Stimulated activated CD4-positive, alpha-beta T cell treated with anti-CD3 and anti-CD28 coated beads, TNF-alpha, amount 100 ng/mL, for 48 hours (primary cell): ENCODE data around the gene TMEM52.

Source experiments
- DNase-seq, 3 donors: peaks; one replicate each; pipeline ENCODE4 v3.0.0-alpha.2; 2020; ENCODE audit warnings: low read depth in 3 of 3

Gene TMEM52

GRCh38 chr1:1914971-1915692, 3.9 kb downstream of the TMEM52 start, which contains the start of gene CALML6:
CALML6 (plus strand) TSS chr1:1915260; CDS start chr1:1915281, 21 bp downstream.
- DNase-seq, result no peak

DNA sequence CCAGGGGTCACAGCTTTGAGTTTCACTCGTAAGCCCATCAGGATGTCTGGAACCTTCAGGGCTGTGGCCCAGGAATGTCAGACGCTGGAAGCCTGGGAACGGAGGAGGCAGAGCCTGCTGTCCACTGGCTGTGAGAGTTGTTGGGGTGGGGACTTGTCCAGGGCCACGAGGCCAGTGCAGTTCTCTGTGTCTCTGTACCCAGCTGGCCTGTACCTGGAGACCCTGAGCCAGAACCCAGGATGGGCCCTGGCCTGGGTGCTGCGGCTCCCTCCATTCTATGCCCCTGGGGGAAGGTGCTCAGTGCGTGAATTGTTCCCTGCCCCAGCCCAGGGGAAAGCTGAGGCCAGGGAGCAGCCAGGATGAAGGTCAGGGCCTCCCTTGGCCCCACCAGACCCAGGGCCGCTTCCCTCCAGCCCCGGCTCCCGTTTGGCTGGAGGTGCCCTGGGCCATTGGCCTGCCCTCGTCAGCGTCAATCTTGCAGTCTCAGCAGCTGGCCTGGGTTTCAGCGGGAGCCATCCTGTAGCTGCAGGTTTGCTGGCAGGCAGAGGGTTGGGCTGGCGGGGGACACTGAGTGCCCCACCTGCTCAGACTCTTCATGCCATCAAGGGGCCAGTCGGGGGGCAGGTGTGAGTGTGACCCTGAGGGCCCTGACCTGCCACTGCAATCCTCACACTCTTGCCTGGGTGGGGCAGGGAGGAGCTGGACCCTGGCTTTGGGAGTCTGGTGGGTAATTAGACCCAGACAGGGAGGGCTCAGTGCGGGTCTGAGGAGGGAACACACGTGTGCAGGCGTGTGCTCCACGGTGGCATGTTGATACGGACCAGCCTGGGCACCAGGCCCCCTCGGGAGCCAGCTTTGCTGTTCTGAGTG, 4.7 kb downstream of the TMEM52 start:
- no peak for DNase-seq

DNA sequence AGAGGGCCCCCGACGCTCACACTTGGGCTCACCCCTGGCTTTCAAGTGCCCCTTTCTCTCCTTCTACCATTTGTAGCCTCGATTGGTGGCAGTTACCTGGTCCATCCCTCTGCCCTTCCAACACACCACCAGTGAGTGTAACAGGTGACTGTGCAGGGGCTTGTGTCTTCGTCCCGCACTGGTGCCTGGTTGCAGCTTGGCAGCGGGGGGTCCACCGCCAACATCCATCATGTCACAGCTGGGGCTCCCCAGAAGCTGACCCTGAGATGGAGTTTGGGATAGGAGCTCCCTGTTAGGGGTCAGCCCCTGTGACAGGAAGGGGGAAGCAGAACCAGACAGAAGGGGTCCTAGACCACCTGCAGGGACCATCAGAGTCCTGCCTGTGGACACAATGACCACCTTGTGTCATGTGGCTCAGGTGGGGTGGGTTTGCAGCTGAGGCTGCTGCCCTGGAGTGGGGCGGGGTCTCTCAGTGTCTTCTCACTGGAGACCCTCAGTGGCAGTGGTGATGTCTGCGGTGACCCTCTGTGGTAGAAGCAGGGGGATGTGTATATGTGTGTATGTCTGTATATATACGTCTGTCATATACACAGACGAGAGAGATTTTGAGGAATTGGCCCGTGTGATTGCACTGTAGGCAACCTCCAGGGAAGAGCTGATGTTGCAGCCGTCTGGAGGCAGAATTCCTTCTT, 7.6 kb downstream of the TMEM52 start:
- DNase-seq, result no peak

- DNase-seq, result no peak
These were observed 8.3 kb downstream of the TMEM52 start for GRCh38 chr1:1910651-1911331.

DNA sequence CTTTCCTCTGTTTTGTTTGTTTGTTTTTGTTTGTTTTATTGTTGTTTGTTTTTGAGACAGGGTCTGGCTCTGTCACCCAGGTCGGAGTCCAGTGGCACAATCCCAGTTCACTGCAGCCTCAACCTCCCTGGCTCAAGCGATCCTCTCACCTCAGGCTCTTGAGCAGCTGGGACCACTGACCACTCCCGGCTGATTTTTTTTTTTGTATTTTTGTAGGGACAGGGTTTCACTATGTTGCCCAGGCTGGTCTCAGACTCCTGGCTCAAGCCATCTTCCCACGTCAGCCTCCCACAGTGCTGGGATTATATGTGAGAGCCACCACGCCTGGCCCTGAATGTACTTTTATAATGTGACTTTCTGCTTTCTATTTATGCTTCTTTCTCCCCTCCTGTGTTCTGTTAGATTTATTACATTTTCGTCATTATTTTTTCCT, 9.0 kb downstream of the TMEM52 start:
- DNase-seq, result no peak

DNA sequence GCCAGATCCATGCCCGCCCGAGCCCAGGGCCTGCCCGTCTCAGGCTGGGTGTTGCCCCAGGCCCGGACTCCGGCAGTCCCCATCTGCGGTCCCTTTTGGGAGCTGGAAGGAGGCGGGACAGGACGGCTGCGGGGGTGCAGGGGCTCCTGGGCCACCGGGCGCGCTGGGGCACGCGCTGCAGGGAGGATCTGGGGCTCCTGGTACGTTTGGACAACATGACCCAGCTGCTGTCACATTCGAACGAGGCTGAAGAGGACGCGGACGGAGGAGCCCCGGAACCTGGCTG, 10.6 kb downstream of the TMEM52 start:
- DNase-seq, result no peak

DNA sequence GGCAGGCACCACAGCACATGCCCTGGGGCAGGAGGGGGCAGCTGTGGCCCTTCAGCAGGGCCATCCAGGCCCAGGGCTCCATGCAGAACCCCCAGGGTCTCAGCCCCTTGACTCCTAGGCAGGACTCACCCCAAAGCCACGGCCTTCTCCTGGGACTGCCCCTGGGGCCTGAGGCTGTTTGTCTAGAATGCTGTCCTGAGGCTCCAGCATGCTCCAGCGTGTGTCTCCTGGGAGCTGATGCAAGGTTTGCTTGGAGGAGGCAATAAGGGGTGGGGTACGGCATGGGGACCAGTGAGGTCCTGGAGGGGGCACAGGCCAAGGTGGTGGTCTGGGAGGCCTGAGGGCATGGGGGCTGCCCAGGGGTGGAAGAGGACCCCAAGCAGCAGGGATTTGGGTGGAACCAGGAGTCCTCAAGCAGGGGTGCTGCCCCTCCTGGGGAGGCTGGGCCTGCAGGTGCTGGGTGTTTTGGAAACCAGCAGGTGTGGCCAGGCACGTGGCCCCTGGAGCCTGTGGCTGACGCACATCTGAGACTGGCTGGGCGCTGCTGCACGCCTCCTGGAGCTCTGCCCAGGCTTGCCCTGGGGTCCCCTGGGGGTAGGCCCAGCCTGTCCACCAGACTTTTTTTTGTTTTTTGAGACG, 11.9 kb downstream of the TMEM52 start:
- DNase-seq, result no peak

DNA sequence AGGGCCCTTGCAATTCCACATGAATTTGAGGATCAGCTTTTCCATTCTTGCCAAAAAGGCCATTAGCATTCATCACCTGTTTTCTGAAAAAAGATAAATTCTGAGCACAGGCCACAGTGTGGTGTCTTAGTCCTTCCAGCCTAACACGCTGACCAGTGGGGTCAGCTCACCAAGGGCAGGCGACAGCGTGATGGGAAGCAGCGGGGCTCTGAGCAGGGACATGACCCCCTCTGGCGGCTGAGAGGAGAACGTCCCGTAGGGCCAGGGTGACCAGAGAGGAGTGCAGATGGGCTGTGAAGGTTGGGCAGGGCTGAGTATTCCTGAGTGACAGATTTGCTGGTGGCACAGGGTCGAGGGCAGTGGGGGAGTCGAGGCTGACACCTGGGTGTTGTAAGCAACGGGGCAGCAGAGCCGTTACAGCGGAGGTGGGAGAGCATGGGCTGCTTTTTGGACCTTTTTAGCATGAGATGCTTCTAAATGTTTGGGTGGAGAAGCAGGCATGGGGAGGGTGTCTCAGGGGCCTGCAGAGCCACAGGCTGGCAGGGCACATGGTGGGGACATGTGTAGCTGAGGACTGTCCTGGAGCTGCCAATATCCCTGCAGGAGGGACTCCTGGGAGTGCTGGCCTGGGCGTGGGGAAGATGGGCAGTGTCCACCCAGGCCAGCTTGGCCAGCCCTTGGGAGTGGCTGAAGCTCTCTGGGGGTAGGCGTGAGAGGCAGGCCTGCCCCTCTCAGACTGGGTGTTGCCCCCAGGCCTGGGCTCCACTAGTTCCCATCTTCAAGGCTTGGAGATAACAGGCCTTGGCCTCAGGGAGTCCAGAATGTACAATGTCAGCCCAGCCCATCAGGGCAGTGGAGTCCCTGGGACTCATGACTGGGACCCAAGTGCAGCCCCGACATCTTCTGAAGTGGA, 12.6 kb downstream of the TMEM52 start:
- DNase-seq, result peak; percentile 43 to 52 (median 50)

DNA sequence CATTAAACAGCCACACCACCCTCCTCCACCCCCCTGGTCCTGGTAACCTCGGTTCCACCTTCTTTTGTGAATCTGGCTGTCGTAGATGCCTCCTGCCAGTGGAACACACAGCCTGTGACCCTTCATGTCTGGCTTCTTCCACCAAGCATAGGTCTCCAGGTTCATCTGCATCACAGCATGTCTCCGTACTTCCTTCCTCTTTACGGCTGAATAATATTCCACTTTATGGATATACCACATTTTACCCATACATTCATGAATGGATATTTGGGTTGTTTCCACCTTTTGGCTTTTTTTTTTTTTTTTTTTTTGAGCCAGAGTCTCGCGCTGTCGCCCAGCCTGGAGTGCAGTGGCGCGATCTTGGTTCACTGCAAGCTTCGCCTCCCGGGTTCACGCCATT, 15.9 kb downstream of the TMEM52 start:
- DNase-seq, result no peak

DNA sequence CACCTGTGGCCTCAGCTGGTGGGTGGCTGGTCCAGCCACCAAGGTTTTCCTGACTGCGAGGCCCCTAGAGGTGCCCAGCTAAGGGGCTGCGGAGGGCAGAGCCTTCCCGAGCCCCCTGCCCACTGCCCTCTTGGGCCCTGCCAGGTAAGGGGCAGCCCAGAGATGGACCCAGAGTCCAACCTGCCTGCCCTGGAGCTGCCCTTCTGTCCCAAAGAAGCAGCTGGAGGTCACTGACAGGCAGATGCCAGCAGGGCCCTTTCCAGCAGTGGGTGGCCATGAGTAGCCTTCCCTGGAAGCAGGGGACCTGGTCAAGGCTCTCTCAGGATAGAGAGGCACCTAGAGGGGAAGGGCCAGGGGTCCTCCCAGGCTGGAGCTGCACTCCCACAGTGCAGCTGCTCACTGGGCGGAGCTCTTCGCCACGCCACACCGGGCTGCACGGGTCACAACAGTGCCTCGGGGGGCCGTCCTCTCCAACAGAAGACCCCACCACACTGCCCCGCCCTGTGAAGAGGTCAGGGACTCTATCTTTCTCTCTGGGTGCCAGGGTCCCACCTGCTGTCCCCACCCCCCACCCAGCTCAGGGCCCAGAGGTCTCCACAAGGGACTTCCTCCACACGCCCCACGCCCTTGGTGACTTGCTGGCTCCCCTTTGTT, 17.3 kb downstream of the TMEM52 start:
- DNase-seq, result no peak

DNA sequence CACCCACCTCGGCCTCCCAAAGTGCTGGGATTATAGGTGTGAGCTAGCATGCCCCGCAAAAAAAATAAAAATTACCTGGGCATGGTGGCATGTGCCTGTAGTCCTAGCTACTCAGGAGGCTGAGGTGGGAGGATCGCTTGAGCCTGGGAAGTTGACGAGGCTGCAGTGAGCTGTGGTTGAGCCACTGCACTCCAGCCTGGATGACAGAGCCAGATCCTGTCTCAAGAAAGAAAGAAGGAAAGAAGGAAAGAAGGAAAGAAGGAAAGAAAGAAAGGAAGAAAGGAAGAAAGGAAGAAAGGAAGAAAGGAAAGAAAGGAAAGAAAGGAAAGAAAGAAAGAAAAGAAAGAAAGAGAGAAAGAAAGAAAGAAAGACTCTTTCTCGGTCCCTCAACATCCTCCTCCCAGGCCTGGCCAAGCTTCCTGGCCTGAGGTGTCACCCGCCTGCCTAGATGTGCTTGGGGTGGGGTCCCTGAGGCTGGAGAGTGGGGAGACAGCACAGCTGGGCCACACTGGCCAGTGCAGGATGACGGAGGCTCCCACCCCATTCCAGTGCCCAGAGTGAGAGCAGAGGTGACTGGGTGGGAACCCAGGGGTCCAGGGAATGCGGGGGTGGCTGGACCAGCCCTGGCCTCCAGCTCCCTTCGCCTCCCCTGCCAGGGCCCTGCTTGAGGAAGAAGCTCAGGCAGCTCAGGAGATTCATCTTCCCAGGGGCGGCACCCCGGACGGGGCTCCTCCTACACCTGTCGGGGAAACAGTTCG, 18.0 kb downstream of the TMEM52 start:
- DNase-seq, result no peak

GRCh38 chr1:1899967-1900327, 19.1 kb downstream of the TMEM52 start:
- no peak for DNase-seq

- DNase-seq, result no peak
These were observed 19.7 kb downstream of the TMEM52 start for GRCh38 chr1:1899266-1899966.

- no peak for DNase-seq
These were observed 20.7 kb downstream of the TMEM52 start for GRCh38 chr1:1898246-1898933.

DNA sequence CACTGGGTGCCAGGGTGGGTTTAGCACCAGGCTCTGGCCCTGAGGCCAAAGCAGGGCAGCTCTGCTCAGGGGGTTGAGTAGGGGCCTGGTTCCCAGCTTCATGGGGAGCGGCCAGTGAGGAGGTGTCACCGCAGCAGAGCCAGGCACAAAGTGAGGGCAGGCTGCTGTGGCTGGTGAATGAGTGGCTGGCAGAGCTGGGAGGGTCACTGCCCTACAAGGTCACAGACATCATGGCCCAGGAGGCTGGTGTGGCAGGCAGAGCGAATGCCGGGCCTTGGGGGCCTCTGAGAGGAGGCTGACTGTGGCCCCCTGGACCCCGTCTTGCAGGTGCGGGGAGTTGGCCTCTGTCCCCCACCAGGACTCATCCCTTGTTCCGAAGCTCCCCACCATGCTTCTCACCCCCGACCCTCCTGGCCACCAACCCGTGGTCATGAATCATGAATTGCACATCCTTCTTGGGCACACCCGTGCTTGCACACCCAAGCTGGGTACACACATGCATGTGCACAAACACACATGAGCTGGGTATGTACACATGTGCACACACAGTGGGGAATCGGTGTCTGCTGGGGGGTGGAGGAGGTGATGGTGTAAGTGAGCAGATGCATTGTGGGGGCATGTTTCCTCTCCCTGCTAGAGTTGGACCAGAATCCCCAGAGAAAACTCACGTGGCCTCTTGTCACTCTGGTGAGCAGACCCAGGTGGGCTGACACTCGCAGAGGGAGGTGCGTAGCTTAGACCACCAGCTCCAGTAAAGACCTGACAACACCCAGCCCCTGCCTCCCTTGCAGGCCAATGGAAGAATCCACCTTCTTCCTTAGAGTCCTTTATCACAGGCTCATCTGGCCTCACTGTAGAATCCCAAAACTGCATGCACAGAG, 23.4 kb downstream of the TMEM52 start:
- DNase-seq, result no peak

DNA sequence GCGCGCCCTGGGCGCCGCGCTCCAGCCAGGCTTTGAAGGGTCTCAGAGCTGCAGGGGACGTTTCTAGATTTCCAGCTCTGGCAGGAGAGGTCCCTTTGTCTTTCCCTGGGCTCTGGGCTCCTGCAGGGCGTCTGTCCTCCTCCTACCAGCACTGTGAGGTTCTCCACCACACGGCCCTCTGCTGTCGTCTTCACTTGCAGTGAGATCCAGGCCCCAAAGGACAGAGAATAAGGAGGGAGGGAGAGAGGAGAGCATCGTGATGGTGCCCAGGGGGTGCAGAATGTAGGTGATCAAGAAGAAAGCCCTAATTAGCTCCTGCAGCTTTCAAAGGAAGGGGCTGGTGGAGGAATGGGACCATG, 24.0 kb downstream of the TMEM52 start:
- no peak for DNase-seq
